Stimulated activated CD4-positive, alpha-beta T cell treated with anti-CD3 and anti-CD28 coated beads, Interleukin-4, amount 100 ng/mL, for 4 hours (primary cell): ENCODE measurements around the gene NR2C2AP.
A peak's percentile ranks its signal among the peaks of the same experiment; 100 is the strongest.

Experiments
- DNase-seq, 2 experiments: peaks; one replicate each; pipeline ENCODE4 v3.0.0-alpha.2; 2020

NR2C2AP gene

GRCh38 chr19:19214159-19214490, 10.9 kb upstream of the NR2C2AP start:
- DNase-seq = no peak

GRCh38 chr19:19213426-19214158, 10.4 kb upstream of the NR2C2AP start:
- no peak for DNase-seq

- no peak for DNase-seq
Observed at GRCh38 chr19:19212916-19213315, 9.7 kb upstream of the NR2C2AP start.

GRCh38 chr19:19211499-19212420, 8.5 kb upstream of the NR2C2AP start, which contains the start of gene NCAN:
Gene NCAN, plus strand, starts transcription at chr19:19211958. Its CDS starts 4,996 bp downstream, at chr19:19216954.
- no peak for DNase-seq

DNA sequence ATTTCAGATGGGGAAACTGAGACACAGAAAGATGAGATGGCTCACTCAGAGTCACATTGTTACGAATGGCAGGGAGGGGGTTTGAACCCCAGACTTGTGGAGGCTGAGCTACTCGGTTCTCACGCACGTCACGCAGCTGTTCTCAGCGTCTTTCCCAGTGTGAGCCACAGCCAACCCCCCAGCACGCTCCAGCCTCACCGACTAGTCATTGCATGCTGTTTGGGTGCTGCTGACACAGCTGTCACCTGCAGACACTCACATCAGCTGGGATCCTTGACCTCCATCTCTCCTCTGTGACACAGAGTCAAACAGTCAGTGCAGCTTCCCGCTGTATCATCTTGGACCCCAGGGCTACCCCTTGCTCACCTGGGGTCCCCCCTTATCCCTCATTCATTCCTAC, 6.2 kb upstream of the NR2C2AP start:
- no peak for DNase-seq

- DNase-seq = no peak
Observed at GRCh38 chr19:19207637-19208572, 4.7 kb upstream of the NR2C2AP start.

DNA sequence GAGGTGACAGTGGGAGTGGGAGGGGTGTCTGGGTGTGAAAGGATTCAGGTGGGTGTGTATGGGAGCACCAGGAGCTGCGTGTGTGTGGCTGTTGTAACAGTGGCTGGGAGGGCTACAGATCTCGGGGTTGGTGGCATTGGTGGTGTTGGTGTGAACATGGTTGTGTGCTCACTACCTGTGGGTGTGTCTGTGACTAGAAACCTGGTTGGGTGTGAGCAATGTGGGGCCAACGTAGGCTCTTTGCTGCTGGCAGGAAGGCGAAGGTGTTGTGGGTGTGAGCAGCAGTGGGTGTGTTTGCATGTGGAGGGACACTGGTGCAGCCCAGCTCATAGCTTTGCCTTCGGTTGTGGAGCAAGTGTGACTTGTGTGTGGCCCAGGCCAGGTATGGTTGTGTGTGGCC, 3.7 kb upstream of the NR2C2AP start:
- no peak for DNase-seq

- no peak for DNase-seq
Observed at GRCh38 chr19:19205416-19206410, 2.5 kb upstream of the NR2C2AP start.

DNA sequence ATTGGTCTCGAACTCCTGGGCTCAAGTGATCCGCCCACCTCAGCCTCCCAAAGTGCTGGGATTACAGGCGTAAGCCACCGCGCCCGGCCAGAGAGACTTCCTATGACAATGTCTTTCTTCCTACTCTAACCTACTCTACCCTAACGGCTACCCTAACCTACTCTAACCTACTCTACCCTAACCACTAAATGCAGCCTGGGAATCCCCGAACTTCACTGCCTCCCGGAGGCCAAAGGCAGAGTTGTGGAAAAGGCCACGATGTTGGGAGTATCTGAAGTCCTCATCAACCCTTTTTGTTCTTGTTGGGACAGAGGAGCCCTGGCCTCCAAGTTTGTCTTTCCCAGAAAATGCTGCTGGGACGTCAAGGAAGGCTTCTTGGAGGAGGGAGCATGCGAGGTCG, 967 bp upstream of the NR2C2AP start:
- no peak for DNase-seq

DNA sequence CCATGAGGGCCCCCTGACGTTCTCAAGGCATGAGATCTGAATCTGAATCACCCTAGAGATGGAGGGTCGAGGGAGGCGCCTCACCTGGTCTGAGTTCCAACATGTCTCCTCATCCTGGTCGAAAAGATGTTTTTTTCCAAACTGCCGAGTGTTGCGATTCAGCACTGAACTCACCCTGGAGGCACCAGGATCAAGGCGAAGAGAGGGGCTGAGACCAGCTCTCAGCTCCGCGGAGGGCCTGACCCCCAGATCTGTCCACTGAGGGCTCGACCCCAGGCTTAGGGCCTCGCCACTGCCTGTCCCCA, 555 bp downstream of the NR2C2AP start:
- DNase-seq = no peak

GRCh38 chr19:19201697-19202630, 1.2 kb downstream of the NR2C2AP start:
- no peak for DNase-seq

GRCh38 chr19:19193926-19194325, 9.3 kb downstream of the NR2C2AP start:
- no peak for DNase-seq

GRCh38 chr19:19192910-19193423, 10.2 kb downstream of the NR2C2AP start:
- DNase-seq = no peak

DNA sequence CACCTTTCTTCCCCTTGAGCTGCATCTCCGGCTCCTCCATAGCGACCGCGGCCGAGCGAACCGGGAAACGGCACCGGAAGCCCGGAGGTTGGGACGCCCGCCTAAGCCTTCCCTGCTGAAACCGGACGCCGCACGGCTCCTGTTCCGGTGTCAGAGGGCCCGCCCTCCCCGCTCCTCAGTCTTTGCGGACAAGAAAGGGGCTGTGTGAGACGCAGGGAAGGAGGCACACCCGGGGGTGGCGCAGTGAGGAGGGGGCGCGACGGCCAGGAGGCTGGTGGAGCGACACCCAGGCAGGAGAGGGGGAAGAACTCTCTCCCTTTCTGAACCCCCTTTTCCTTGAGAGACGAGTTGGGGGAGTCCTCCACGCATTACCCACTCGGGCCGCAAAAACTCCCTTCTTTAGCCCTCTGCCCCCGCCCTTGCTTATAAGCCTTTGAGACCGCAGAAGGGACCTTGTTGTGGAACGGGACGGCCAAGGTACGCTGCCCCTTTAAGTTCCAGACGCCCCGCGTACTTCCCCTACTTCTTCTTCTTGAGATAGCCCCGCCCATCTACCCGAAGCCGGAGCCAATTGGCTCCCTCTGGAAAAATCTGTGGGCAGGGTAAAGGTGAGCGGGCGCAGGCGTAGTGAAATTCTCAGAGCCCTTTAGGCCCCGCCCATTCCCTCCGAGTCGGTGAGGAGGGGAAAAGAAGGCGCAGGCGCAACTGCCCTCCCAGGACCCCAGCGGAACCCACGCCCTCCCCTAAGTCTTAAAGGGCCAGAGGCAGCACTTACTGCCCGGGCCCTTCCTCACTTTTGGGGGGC, 10.9 kb downstream of the NR2C2AP start, which contains the start of the genes BORCS8 and RFXANK:
TSS of gene BORCS8 (minus strand) at position 75 of the 805 bp plus-strand sequence. CDS start at position 40, 35 bp downstream.
TSS of gene RFXANK (plus strand) at position 181 of the 805 bp plus-strand sequence. CDS start 1,689 bp downstream, outside the sequence.
- peak; percentile 96 to 99 for DNase-seq

GRCh38 chr19:19191768-19192077, 11.5 kb downstream of the NR2C2AP start:
- no peak for DNase-seq

DNA sequence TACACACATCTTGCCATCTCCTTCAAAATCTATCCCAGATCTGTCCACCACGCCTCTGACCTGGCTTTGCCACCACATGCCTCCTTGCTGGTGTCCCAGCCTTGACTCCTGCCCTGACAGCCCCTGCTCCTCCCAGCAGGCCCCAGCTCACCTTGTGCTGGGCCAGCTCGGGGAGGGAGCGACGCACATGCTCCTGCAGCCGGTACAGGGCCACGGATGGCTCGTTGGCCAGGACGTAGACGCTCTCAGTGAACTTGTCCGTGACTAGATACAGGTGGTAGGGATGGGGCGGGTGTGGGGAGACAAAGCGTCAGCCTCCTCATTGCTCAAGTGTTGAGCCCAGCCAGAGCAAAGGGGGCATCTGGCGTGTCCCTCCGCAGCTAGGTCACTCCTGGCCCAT, 16.5 kb downstream of the NR2C2AP start:
- DNase-seq = no peak

DNA sequence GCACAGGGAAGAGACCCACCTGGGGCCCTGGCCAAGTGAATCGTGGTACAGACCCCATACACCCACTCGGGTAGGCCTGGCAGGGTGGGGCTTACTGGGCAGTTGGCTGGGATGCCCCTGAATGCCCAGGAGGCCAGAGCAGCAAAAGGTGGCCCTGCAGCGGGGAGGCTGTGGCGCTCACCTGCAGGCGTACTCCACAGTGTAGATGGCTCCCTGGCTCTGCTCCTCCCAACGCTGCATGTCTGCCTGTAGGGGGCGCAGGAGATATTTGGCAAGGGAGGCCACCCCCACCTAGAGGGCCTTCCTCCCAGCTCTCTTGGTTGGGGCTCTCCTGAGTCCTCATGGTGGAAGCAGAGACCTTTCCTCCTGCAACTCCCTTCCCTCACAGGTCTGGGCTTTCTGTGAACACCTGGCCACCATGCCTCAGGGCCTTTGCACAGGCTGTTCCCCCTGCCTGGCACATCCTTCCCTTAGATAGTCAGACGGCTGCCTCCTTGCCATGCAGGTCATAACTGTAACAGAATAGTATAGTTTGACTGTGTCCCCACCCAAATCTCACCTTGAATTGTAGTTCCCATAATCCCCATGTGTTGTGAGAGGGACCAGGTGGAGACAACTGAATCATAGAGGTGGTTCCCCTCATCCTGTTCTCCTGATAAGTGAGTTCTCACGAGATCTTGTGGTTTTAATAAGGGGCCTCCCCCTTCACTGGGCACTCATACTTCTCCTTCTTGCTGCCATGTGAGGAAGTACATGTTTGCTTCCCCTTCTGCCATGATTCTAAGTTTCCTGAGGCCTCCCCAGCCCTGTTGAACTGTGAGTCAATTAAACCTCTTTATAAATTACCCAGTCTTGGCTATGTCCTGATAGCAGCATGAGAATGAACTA, 17.1 kb downstream of the NR2C2AP start:
- peak; percentile 43 to 59 for DNase-seq

GRCh38 chr19:19181488-19181998, 21.7 kb downstream of the NR2C2AP start:
- DNase-seq = no peak
